KMS-11 (cell line): ENCODE data around the gene CACNG8.

Experiments used
- H2AFZ ChIP-seq: fragments of 200-600 bp; sonication (generic); 2 replicates; pipeline ENCODE4 v1.6.1; 2016; ENCODE audit warnings: antibody characterized with exemption, mixed run types, low read depth
- H3K27ac ChIP-seq: fragments of 200-600 bp; sonication (generic); 2 replicates; pipeline ENCODE4 v1.6.1; 2016; ENCODE audit warnings: mild to moderate bottlenecking, mixed run types
- H3K27me3 ChIP-seq: fragments of 200-600 bp; sonication (generic); 2 replicates; pipeline ENCODE4 v1.6.1; 2017; ENCODE audit warnings: mild to moderate bottlenecking, low read depth, mixed run types, moderate library complexity; ENCODE audit not compliant: insufficient read depth
- H3K36me3 ChIP-seq: fragments of 200-600 bp; sonication (generic); 2 replicates; pipeline ENCODE4 v1.6.1; 2017; ENCODE audit warnings: mild to moderate bottlenecking, mixed run types; ENCODE audit not compliant: insufficient read depth
- H3K4me1 ChIP-seq: fragments of 200-600 bp; sonication (generic); 2 replicates; pipeline ENCODE4 v1.6.1; 2016; ENCODE audit warnings: mild to moderate bottlenecking, low read depth, mixed run types; ENCODE audit not compliant: poor library complexity, severe bottlenecking
- H3K4me2 ChIP-seq: fragments of 200-600 bp; sonication (generic); 2 replicates; pipeline ENCODE4 v1.7.0; 2016; ENCODE audit warnings: mild to moderate bottlenecking, mixed run types
- H3K4me3 ChIP-seq: fragments of 200-600 bp; sonication (generic); IDR thresholded peaks from 2 replicates; pipeline ENCODE4 v1.6.1; 2017; ENCODE audit warnings: low read depth, low read length, mixed read lengths; ENCODE audit not compliant: insufficient read depth
- H3K79me2 ChIP-seq: fragments of 200-600 bp; sonication (generic); 2 replicates; pipeline ENCODE4 v1.6.1; 2016; ENCODE audit warnings: low read depth, mixed run types; ENCODE audit not compliant: insufficient read depth
- H3K9ac ChIP-seq: fragments of 200-600 bp; sonication (generic); 2 replicates; pipeline ENCODE4 v1.6.1; 2016; ENCODE audit warnings: mild to moderate bottlenecking, mixed run types
- H4K20me1 ChIP-seq: fragments of 200-600 bp; sonication (generic); 2 replicates; pipeline ENCODE4 v1.6.1; 2016; ENCODE audit warnings: mild to moderate bottlenecking, mixed run types; ENCODE audit not compliant: insufficient read depth
- TF ChIP-seq, protein P1 (sequence below): fragments of 200-600 bp; sonication (generic); conservative IDR thresholded peaks from 2 replicates; pipeline ENCODE4 v1.6.1; 2017; ENCODE audit warnings: low read depth, mild to moderate bottlenecking, antibody characterized with exemption, low read length, moderate library complexity, mixed read lengths

Gene CACNG8

DNA sequence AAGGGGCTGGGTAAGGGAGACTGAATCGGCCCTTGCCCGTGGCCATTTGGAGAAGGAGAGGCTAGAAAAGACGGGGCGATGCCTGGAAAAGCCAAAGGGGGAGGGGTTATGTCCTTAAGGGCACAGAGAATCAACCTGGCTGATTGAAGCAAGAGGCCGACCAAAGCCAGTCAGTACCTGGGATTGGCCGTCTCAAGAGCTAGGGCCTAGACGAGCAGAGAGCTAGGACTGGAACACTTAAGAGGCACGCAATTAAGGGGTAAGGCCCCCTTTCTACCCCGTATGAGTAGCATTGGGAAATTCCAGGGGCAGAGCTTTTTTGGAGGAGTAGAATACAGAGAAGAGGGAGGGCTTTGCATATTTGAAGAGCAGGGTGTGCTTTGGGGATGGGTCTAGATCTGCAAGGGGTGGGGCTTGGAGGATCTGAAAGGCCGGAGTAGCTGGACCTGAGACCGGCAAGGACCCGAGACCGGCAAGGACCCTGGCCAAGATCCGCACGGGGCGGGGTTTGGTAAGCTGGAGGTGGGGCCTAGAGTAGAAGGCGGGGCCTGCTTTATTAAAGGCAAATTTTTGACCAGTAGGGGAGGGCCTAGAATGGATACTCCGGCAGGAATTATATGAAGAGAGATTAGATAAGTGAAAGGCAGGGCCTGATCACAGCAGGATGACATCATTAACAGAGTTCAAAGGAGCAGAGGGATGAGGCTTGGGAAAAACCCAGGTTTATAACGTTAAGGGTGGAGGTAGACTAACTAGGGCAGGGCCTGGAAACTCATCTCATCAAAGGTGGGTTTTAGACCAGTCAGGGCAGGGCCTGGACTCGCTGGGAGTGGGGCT, 18.0 kb downstream of the CACNG8 start:
- Histone ChIP-seq H3K36me3 (no peaks in the 10 kb centered on the region), H3K4me3 (no peak overlapping the region), H3K79me2 (no peaks in the 10 kb centered on the region), H3K27ac (no peak overlapping the region), H3K9ac (no peak overlapping the region), H4K20me1 (no peaks in the 10 kb centered on the region), H2AFZ (no peak overlapping the region), H3K4me2 (no peak overlapping the region), H3K4me1 (no peaks in the 10 kb centered on the region), H3K27me3 (0 out of 2 replicates have a peak, but pooled peaks cover 4% of the 10 kb centered on the region)
- TF ChIP-seq, protein P1, sequence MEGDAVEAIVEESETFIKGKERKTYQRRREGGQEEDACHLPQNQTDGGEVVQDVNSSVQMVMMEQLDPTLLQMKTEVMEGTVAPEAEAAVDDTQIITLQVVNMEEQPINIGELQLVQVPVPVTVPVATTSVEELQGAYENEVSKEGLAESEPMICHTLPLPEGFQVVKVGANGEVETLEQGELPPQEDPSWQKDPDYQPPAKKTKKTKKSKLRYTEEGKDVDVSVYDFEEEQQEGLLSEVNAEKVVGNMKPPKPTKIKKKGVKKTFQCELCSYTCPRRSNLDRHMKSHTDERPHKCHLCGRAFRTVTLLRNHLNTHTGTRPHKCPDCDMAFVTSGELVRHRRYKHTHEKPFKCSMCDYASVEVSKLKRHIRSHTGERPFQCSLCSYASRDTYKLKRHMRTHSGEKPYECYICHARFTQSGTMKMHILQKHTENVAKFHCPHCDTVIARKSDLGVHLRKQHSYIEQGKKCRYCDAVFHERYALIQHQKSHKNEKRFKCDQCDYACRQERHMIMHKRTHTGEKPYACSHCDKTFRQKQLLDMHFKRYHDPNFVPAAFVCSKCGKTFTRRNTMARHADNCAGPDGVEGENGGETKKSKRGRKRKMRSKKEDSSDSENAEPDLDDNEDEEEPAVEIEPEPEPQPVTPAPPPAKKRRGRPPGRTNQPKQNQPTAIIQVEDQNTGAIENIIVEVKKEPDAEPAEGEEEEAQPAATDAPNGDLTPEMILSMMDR: no peak

- Histone ChIP-seq H3K4me3 (no peak overlapping the region), H3K27me3 (0 out of 2 replicates have a peak, but pooled peaks cover 4% of the 10 kb centered on the region), H3K27ac (no peak overlapping the region), H4K20me1 (no peaks in the 10 kb centered on the region), H2AFZ (no peak overlapping the region), H3K36me3 (no peaks in the 10 kb centered on the region), H3K4me2 (no peak overlapping the region), H3K9ac (no peak overlapping the region), H3K79me2 (no peaks in the 10 kb centered on the region), H3K4me1 (no peaks in the 10 kb centered on the region)
- TF ChIP-seq, protein P1: no peak
Measured at GRCh38 chr19:53981376-53981951, 18.7 kb downstream of the CACNG8 start.

- Histone ChIP-seq H3K4me3 (no peak overlapping the region), H3K27me3 (0 out of 2 replicates have a peak, but pooled peaks cover 2% of the 10 kb centered on the region), H3K36me3 (no peaks in the 10 kb centered on the region), H3K27ac (no peak overlapping the region), H3K9ac (no peak overlapping the region), H3K4me1 (no peaks in the 10 kb centered on the region), H4K20me1 (no peaks in the 10 kb centered on the region), H2AFZ (no peak overlapping the region), H3K79me2 (no peaks in the 10 kb centered on the region), H3K4me2 (no peak overlapping the region)
- TF ChIP-seq, protein P1: no peak
Measured at GRCh38 chr19:53982001-53982451, 19.3 kb downstream of the CACNG8 start.

DNA sequence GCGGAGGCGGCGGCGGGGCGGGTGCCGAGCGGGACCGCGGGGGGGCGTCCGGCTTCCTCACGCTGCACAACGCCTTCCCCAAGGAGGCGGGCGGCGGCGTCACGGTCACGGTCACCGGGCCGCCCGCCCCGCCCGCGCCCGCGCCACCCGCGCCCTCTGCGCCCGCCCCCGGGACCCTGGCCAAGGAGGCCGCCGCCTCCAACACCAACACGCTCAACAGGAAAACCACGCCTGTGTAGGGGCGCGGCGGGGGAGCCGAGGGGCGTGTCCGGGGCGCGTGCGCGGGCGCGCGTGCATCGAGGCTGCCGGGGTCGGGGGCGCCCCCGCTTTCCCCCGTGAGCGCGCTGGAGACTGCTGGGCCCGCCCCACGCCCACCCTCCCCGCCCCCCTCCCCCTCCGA, 19.9 kb downstream of the CACNG8 start:
- Histone ChIP-seq H4K20me1 (no peaks in the 10 kb centered on the region), H2AFZ (no peak overlapping the region), H3K79me2 (no peaks in the 10 kb centered on the region), H3K4me2 (no peak overlapping the region), H3K36me3 (no peaks in the 10 kb centered on the region), H3K4me3 (no peak overlapping the region), H3K27me3 (no peaks in the 10 kb centered on the region; the same call in 1 of the 2 replicates), H3K9ac (no peak overlapping the region), H3K27ac (no peak overlapping the region), H3K4me1 (no peaks in the 10 kb centered on the region)
- TF ChIP-seq, protein P1: no peak
